Activated naive CD8-positive, alpha-beta T cell (primary cell): Measurements from ENCODE around the gene C1orf50.

Source experiments
- H3K27ac Mint-ChIP-seq: one replicate; pipeline ENCODE4 v1.8.0; 2021; ENCODE audit warnings: mixed read lengths
- H3K27me3 Mint-ChIP-seq: one replicate; pipeline ENCODE4 v1.8.0; 2021; ENCODE audit warnings: mixed read lengths
- H3K36me3 Mint-ChIP-seq: one replicate; pipeline ENCODE4 v1.8.0; 2021; ENCODE audit warnings: mixed read lengths
- H3K4me1 Mint-ChIP-seq: one replicate; pipeline ENCODE4 v1.8.0; 2021; ENCODE audit warnings: low read depth, mixed read lengths
- H3K4me3 Mint-ChIP-seq: one replicate; pipeline ENCODE4 v1.8.0; 2021; ENCODE audit warnings: mild to moderate bottlenecking, mixed read lengths
- H3K9me3 Mint-ChIP-seq: one replicate; pipeline ENCODE4 v1.8.0; 2021; ENCODE audit warnings: low read depth, mixed read lengths

The C1orf50 gene

GRCh38 chr1:42736152-42736551, 30.9 kb upstream of the C1orf50 start:
- Mint-ChIP-seq H3K4me1 (peaks cover 9% of the 10 kb centered on the region), H3K9me3 (no peaks in the 10 kb centered on the region), H3K4me3 (no peak overlapping the region), H3K36me3 (no peaks in the 10 kb centered on the region), H3K27me3 (no peaks in the 10 kb centered on the region), H3K27ac (no peak overlapping the region)

GRCh38 chr1:42736571-42737200, 30.4 kb upstream of the C1orf50 start:
- peaks cover 9% of the 10 kb centered on the region for H3K4me1 Mint-ChIP-seq
- H3K9me3 Mint-ChIP-seq: no peaks in the 10 kb centered on the region
- H3K4me3 Mint-ChIP-seq: no peak overlapping the region
- H3K27ac Mint-ChIP-seq: no peak overlapping the region
- H3K27me3 Mint-ChIP-seq: no peaks in the 10 kb centered on the region
- no peaks in the 10 kb centered on the region for H3K36me3 Mint-ChIP-seq

GRCh38 chr1:42737257-42737656, 29.8 kb upstream of the C1orf50 start:
- H3K27me3 Mint-ChIP-seq: no peaks in the 10 kb centered on the region
- no peaks in the 10 kb centered on the region for H3K36me3 Mint-ChIP-seq
- no peak overlapping the region for H3K4me3 Mint-ChIP-seq
- H3K27ac Mint-ChIP-seq: no peak overlapping the region
- no peaks in the 10 kb centered on the region for H3K9me3 Mint-ChIP-seq
- H3K4me1 Mint-ChIP-seq: peaks cover 9% of the 10 kb centered on the region

GRCh38 chr1:42737986-42738677, 28.9 kb upstream of the C1orf50 start:
- no peaks in the 10 kb centered on the region for H3K36me3 Mint-ChIP-seq
- H3K27me3 Mint-ChIP-seq: no peaks in the 10 kb centered on the region
- H3K27ac Mint-ChIP-seq: no peak overlapping the region
- H3K4me1 Mint-ChIP-seq: peaks cover 9% of the 10 kb centered on the region
- no peaks in the 10 kb centered on the region for H3K9me3 Mint-ChIP-seq
- H3K4me3 Mint-ChIP-seq: no peak overlapping the region

- H3K27ac Mint-ChIP-seq: no peak overlapping the region
- H3K36me3 Mint-ChIP-seq: no peaks in the 10 kb centered on the region
- no peaks in the 10 kb centered on the region for H3K9me3 Mint-ChIP-seq
- H3K4me3 Mint-ChIP-seq: no peak overlapping the region
- no peaks in the 10 kb centered on the region for H3K27me3 Mint-ChIP-seq
- H3K4me1 Mint-ChIP-seq: peaks cover 9% of the 10 kb centered on the region
Observed at GRCh38 chr1:42738678-42739226, 28.3 kb upstream of the C1orf50 start.

GRCh38 chr1:42739753-42740700, 27.0 kb upstream of the C1orf50 start, which contains the start of gene CLDN19:
TSS of gene CLDN19 (minus strand) at chr1:42740236. CDS start at chr1:42740063, 173 bp downstream.
- Mint-ChIP-seq H3K27ac (no peak within 1 kb of the TSS), H3K27me3 (no peaks in the 10 kb centered on the region), H3K4me1 (peaks cover 9% of the 10 kb centered on the region), H3K4me3 (no peak within 1 kb of the TSS), H3K36me3 (no peaks in the 10 kb centered on the region), H3K9me3 (no peaks in the 10 kb centered on the region)

GRCh38 chr1:42740851-42741580, 26.0 kb upstream of the C1orf50 start:
- Mint-ChIP-seq H3K36me3 (no peaks in the 10 kb centered on the region), H3K4me3 (no peak overlapping the region), H3K27me3 (no peaks in the 10 kb centered on the region), H3K4me1 (peaks cover 9% of the 10 kb centered on the region), H3K9me3 (no peaks in the 10 kb centered on the region), H3K27ac (no peak overlapping the region)

- H3K27ac Mint-ChIP-seq: no peak overlapping the region
- peaks cover 7% of the 10 kb centered on the region for H3K4me1 Mint-ChIP-seq
- H3K36me3 Mint-ChIP-seq: no peaks in the 10 kb centered on the region
Observed at GRCh38 chr1:42741706-42742105, 25.3 kb upstream of the C1orf50 start.

GRCh38 chr1:42742141-42742540, 24.9 kb upstream of the C1orf50 start:
- Mint-ChIP-seq H3K27ac (no peak overlapping the region), H3K27me3 (no peaks in the 10 kb centered on the region), H3K4me3 (no peak overlapping the region), H3K4me1 (peaks cover 3% of the 10 kb centered on the region), H3K9me3 (no peaks in the 10 kb centered on the region), H3K36me3 (no peaks in the 10 kb centered on the region)

More at GRCh38 chr1:42741706-42742105, 25.3 kb upstream of the C1orf50 start:
- no peak overlapping the region for H3K4me3 Mint-ChIP-seq
- no peaks in the 10 kb centered on the region for H3K9me3 Mint-ChIP-seq
- H3K27me3 Mint-ChIP-seq: no peaks in the 10 kb centered on the region

GRCh38 chr1:42742617-42743316, 24.3 kb upstream of the C1orf50 start:
- H3K36me3 Mint-ChIP-seq: no peaks in the 10 kb centered on the region
- H3K4me3 Mint-ChIP-seq: no peak overlapping the region
- no peak overlapping the region for H3K27ac Mint-ChIP-seq
- no peaks in the 10 kb centered on the region for H3K9me3 Mint-ChIP-seq
- no peaks in the 10 kb centered on the region for H3K4me1 Mint-ChIP-seq
- no peaks in the 10 kb centered on the region for H3K27me3 Mint-ChIP-seq

GRCh38 chr1:42743317-42744147, 23.5 kb upstream of the C1orf50 start:
- Mint-ChIP-seq H3K9me3 (no peaks in the 10 kb centered on the region), H3K4me3 (no peak overlapping the region), H3K36me3 (no peaks in the 10 kb centered on the region), H3K27me3 (no peaks in the 10 kb centered on the region), H3K27ac (no peak overlapping the region), H3K4me1 (no peaks in the 10 kb centered on the region)

GRCh38 chr1:42744148-42744413, 23.0 kb upstream of the C1orf50 start:
- no peaks in the 10 kb centered on the region for H3K36me3 Mint-ChIP-seq
- no peak overlapping the region for H3K27ac Mint-ChIP-seq
- H3K27me3 Mint-ChIP-seq: no peaks in the 10 kb centered on the region
- H3K9me3 Mint-ChIP-seq: no peaks in the 10 kb centered on the region
- no peak overlapping the region for H3K4me3 Mint-ChIP-seq
- no peaks in the 10 kb centered on the region for H3K4me1 Mint-ChIP-seq

GRCh38 chr1:42745851-42746250, 21.2 kb upstream of the C1orf50 start:
- Mint-ChIP-seq H3K27ac (no peak overlapping the region), H3K36me3 (peaks cover 5% of the 10 kb centered on the region), H3K9me3 (no peaks in the 10 kb centered on the region), H3K27me3 (no peaks in the 10 kb centered on the region), H3K4me1 (no peaks in the 10 kb centered on the region), H3K4me3 (no peak overlapping the region)
